Upper lobe of right lung (tissue), 1 donor: ENCODE measurements around the gene MLF1. TPM values are rescaled to one million over a fixed set of nuclear protein-coding genes. Genes with fewer than 3 reads are reported as not detected.

Experiments
- ATAC-seq: fragments of 200-7000 bp; cut with Tn5 transposase; one replicate; pipeline ENCODE4 v1.9.1; 2020; ENCODE audit warnings: mild to moderate bottlenecking, moderate library complexity
- DNase-seq: peaks from one replicate; pipeline ENCODE4 v3.0.0-alpha.2; 2020
- H3K27ac ChIP-seq: fragments of 200-600 bp; one replicate; pipeline ENCODE4 v1.8.0; 2022
- H3K27me3 ChIP-seq: fragments of 200-600 bp; one replicate; pipeline ENCODE4 v1.8.0; 2022; ENCODE audit warnings: mild to moderate bottlenecking
- H3K36me3 ChIP-seq: fragments of 200-600 bp; one replicate; pipeline ENCODE4 v1.8.0; 2022
- H3K4me1 ChIP-seq: fragments of 200-600 bp; one replicate; pipeline ENCODE4 v1.8.0; 2022
- H3K4me3 ChIP-seq: fragments of 200-600 bp; one replicate; pipeline ENCODE4 v1.8.0; 2022; ENCODE audit warnings: mild to moderate bottlenecking
- H3K9me3 ChIP-seq: fragments of 200-600 bp; one replicate; pipeline ENCODE4 v1.8.0; 2022
- CTCF ChIP-seq: fragments of 200-600 bp; IDR thresholded peaks from one replicate; pipeline ENCODE4 v1.8.0; 2022; ENCODE audit warnings: antibody characterized with exemption
- intact Hi-C: fragments of 100-400 bp; cut with DNase I; formaldehyde crosslinking; loops from one replicate; pipeline ENCODE4 v1.11.0; 2022
- total RNA-seq: library from RNA; stranded (reverse); fragmentation: NEBNext Ultra II Directional; extraction: Animal tissue kit (Norgen Biotek cat#: 25700); gene quantifications from one replicate; pipeline ENCODE4 v1.2.1, GENCODE V29; 2021
- donor health status: DM: no; HTN: yes; CAD: no; lungs with severe emphysema.

Gene MLF1
- total RNA-seq, 1 donor from 2014 or later = 7.1 TPM

DNA sequence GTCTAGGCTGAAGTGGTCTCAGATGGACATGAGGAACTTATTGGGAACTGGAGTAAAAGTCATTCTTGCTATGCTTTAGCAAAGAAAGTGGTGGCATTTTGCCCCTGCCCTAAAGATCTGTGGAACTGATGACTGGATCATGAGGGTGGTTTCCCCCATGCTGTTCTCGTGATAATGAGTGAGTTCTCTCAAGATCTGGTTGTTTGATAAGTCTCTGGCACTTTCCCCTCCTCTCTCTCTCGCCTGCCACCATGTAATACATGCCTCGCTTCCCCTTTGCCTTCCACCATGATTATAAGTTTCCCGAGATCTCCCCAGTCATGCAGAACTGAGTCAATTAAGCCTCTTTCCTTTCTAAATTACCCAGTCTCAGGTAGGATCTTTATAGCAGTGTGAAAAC, 11.5 kb upstream of the MLF1 start:
- ATAC-seq (no peak), DNase-seq (no peak)
- H3K4me1 ChIP-seq = no peaks in the 10 kb centered on the region
- H3K4me3 ChIP-seq = no peak overlapping the region
- no peaks in the 10 kb centered on the region for H3K9me3 ChIP-seq
- H3K27me3 ChIP-seq = no peaks in the 10 kb centered on the region
- H3K27ac ChIP-seq = no peak overlapping the region
- no peak for TF ChIP-seq CTCF
- no peaks in the 10 kb centered on the region for H3K36me3 ChIP-seq
- intact Hi-C loops = no loop called here

DNA sequence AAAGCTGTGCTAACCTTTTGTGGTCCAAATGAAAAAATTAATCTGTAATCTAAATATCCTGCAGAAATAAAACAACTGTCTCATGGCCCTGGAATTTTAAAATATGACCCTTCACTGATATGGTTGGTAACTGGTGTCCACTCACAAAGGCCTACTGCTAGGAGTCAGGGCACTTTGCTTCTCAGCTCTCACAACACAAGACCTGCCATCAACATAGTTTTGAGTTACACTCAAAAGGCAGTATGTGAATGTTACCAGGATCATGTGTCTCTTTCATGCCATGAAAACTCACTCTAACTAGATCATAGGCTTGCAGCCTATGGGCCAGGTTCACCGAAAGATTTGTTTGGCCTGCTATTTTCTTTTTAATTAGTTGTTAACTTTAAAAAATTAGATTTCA, 10.0 kb upstream of the MLF1 start:
- intact Hi-C loops = no loop called here
- DNase-seq (no peak), ATAC-seq (no peak)
- no peak overlapping the region for H3K27ac ChIP-seq
- no peak overlapping the region for H3K4me3 ChIP-seq
- no peak for TF ChIP-seq CTCF
- H3K9me3 ChIP-seq = no peaks in the 10 kb centered on the region
- H3K27me3 ChIP-seq = no peaks in the 10 kb centered on the region
- H3K4me1 ChIP-seq = no peaks in the 10 kb centered on the region
- H3K36me3 ChIP-seq = no peaks in the 10 kb centered on the region

GRCh38 chr3:158562674-158563073, 8.3 kb upstream of the MLF1 start:
- ATAC-seq = no peak
- intact Hi-C loops = no loop called here

GRCh38 chr3:158563076-158563475, 7.9 kb upstream of the MLF1 start:
- Histone ChIP-seq H3K4me3 (no peak overlapping the region), H3K9me3 (no peaks in the 10 kb centered on the region), H3K27ac (no peak overlapping the region), H3K36me3 (no peaks in the 10 kb centered on the region), H3K4me1 (no peaks in the 10 kb centered on the region), H3K27me3 (no peaks in the 10 kb centered on the region)
- intact Hi-C loops = no loop called here
- no peak for DNase-seq
- no peak for TF ChIP-seq CTCF
- ATAC-seq = no peak

More at GRCh38 chr3:158562674-158563073, 8.3 kb upstream of the MLF1 start:
- DNase-seq = no peak
- H3K27ac ChIP-seq = no peak overlapping the region
- no peaks in the 10 kb centered on the region for H3K9me3 ChIP-seq
- H3K4me3 ChIP-seq = no peak overlapping the region
- no peaks in the 10 kb centered on the region for H3K27me3 ChIP-seq
- no peaks in the 10 kb centered on the region for H3K36me3 ChIP-seq
- TF ChIP-seq CTCF = no peak
- H3K4me1 ChIP-seq = no peaks in the 10 kb centered on the region

DNA sequence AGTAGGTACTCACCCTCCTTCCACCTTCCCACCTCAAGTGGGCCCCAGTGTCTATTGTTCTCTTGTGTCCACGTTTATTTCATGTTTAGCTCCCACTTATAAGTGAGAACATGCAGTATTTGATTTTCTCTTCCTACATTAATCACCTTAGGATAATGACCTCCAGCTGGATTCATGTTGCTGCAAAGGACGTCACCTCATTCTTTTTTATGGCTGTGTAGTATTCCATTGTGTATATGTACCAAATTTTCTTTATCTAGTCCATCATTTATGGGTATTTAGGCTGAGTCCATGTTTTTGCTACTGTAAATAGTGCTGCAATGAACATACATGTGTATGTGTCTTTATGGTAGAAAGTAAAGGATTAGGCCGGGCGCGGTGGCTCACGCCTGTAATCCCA, 5.9 kb upstream of the MLF1 start:
- Histone ChIP-seq H3K36me3 (no peaks in the 10 kb centered on the region), H3K4me1 (no peaks in the 10 kb centered on the region), H3K9me3 (no peaks in the 10 kb centered on the region), H3K4me3 (no peak overlapping the region), H3K27me3 (no peaks in the 10 kb centered on the region), H3K27ac (no peak overlapping the region)
- no peak for TF ChIP-seq CTCF
- ATAC-seq (no peak), DNase-seq (no peak)
- intact Hi-C loops = no loop called here

DNA sequence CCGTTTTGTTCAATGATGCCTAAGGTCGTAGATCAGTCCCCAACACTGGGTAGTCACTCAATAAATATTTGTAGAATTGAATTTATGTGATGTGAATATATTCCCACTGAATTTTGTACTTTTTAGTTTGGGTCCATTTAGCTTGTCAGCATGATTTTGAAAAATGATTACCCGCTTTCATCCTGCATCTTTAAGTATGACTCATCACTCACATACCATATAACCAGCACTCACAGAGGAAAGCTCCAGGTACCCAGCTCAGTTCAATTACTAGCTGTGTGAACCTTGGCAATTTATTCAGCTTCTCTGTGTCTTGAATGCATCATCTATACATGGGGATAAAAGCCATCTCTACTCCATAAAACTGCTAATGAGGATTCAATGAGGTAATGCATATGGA, 2.2 kb upstream of the MLF1 start:
- H3K27ac ChIP-seq = no peak overlapping the region
- H3K9me3 ChIP-seq = no peaks in the 10 kb centered on the region
- ATAC-seq (no peak), DNase-seq (no peak)
- no peaks in the 10 kb centered on the region for H3K27me3 ChIP-seq
- TF ChIP-seq CTCF = no peak
- no peak overlapping the region for H3K4me3 ChIP-seq
- H3K36me3 ChIP-seq = no peaks in the 10 kb centered on the region
- intact Hi-C loops = no loop called here
- no peaks in the 10 kb centered on the region for H3K4me1 ChIP-seq
